GM23248 (cell line): Measurements from ENCODE around the gene ACOT13.

Experiments used
- EZH2 ChIP-seq: fragments of 200-600 bp; sonication (generic); IDR thresholded peaks from 2 replicates; pipeline ENCODE4 v1.6.1; 2018; ENCODE audit warnings: antibody characterized with exemption, mild to moderate bottlenecking; ENCODE audit not compliant: insufficient read depth, poor library complexity, severe bottlenecking
- EZH2phosphoT487 ChIP-seq: fragments of 200-600 bp; sonication (generic); IDR thresholded peaks from 2 replicates; pipeline ENCODE4 v1.6.1; 2018; ENCODE audit warnings: antibody characterized with exemption, moderate library complexity, mild to moderate bottlenecking, low read depth; ENCODE audit not compliant: insufficient read depth

DNA sequence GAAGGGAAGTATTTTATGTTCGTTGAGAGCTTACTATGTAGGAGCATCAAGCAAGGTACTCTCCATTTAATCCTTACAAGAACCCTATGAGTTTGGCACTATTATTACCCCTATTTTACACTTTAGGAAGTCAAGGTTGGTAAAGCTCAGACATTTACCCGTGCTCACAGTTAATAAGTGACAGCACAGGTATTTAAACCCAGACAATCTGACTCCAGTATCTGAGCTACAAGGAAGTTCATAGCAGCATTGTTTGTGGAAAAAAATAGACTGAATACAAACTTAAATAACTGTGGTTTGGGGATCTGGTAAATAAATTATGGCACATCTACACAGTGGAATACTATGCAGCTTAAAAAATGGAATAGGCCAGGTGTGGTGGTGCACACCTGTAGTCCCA, 86.7 kb downstream of the ACOT13 start:
- TF ChIP-seq EZH2: no peak
- no peak for TF ChIP-seq EZH2phosphoT487
